Measurements from ENCODE around the gene SDS.

DNA sequence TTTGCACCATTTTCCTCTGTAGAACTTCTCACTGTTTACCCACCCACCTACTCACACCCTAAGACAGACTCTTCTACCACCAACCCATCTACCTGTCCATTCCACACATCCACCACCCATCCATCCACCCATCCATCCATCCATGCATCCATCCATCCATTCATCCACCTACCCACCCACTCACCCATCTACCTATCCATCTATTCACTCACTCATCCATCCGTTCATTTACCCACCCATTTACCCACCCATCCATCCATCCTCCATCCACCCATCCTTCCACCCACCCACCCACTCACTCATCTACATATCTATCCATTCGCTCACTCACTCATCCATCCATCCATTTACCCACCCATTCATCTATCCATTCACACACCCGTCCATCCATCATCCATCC is 30.2 kb downstream of the SDS start:
- TF ChIP-seq EZH2 (IDR thresholded peaks at IDR 0.05) (no peak), FOXP2 (optimal IDR thresholded peaks at IDR 0.05; ENCODE audit: control extremely low read depth, extremely low read length, insufficient read depth) (no peak)

Measured in SK-N-MC (cell line).